GM12872 (cell line): Measurements from ENCODE around the gene ERC2.

Experiments
- CTCF ChIP-seq: IDR thresholded peaks from 3 replicates; pipeline ENCODE4 v1.5.1; 2011; ENCODE audit warnings: low read depth, mild to moderate bottlenecking, low read length, moderate library complexity; ENCODE audit not compliant: insufficient read depth

Gene ERC2

GRCh38 chr3:55989366-55989765, 478.9 kb downstream of the ERC2 start:
- no peak for TF ChIP-seq CTCF

GRCh38 chr3:55988905-55989304, 479.4 kb downstream of the ERC2 start:
- no peak for TF ChIP-seq CTCF

GRCh38 chr3:55984626-55985025, 483.6 kb downstream of the ERC2 start:
- no peak for TF ChIP-seq CTCF

- TF ChIP-seq CTCF, result no peak
These were observed 489.3 kb downstream of the ERC2 start for GRCh38 chr3:55978953-55979352.

GRCh38 chr3:55974421-55975165, 493.7 kb downstream of the ERC2 start:
- no peak for TF ChIP-seq CTCF

GRCh38 chr3:55969634-55970033, 498.6 kb downstream of the ERC2 start:
- no peak for TF ChIP-seq CTCF

- TF ChIP-seq CTCF, result no peak
These were observed 499.9 kb downstream of the ERC2 start for GRCh38 chr3:55968331-55968730.
